Coronary artery (tissue), 2 donors: ENCODE data around the gene JUND.

Experiments used
- DNase-seq: peaks from one replicate; pipeline ENCODE4 v3.0.0-alpha.2; 2017; ENCODE audit warnings: low spot score
- H3K27ac ChIP-seq, 2 donors: fragments of 200-600 bp; sonication (generic); one replicate each; pipeline ENCODE4 v1.5.1; 2016 to 2019
- H3K4me3 ChIP-seq: fragments of 200-600 bp; sonication (generic); 2 replicates; pipeline ENCODE4 v1.5.1; 2016; ENCODE audit warnings: mild to moderate bottlenecking, moderate library complexity
- CTCF ChIP-seq: fragments of 200-600 bp; sonication (generic); IDR thresholded peaks from one replicate; pipeline ENCODE4 v1.5.1; 2019; ENCODE audit warnings: antibody characterized with exemption

Gene JUND

GRCh38 chr19:18232540-18233223 lies 48.7 kb downstream of the JUND start:
- Histone ChIP-seq H3K27ac (no peak overlapping the region), H3K4me3 (no peak overlapping the region)
- DNase-seq, result no peak
- TF ChIP-seq CTCF, result no peak

GRCh38 chr19:18231775-18232174 lies 49.6 kb downstream of the JUND start:
- Histone ChIP-seq H3K27ac (no peak overlapping the region), H3K4me3 (no peak overlapping the region)
- DNase-seq, result no peak
- no peak for TF ChIP-seq CTCF

GRCh38 chr19:18230941-18231734 lies 50.3 kb downstream of the JUND start:
- TF ChIP-seq CTCF, result no peak
- Histone ChIP-seq H3K27ac (no peak overlapping the region), H3K4me3 (no peak overlapping the region)
- no peak for DNase-seq

- Histone ChIP-seq H3K27ac (no peak overlapping the region), H3K4me3 (no peak overlapping the region)
- DNase-seq, result no peak
- no peak for TF ChIP-seq CTCF
Measured at GRCh38 chr19:18229915-18230314, 51.5 kb downstream of the JUND start.
